Keratinocyte (primary cell): ENCODE measurements around the gene ARSK. TPM values are rescaled to one million over a fixed set of nuclear protein-coding genes. Genes with fewer than 3 reads are reported as not detected.

Experiments
- DNase-seq: peaks from one replicate; pipeline ENCODE4 v3.0.0-alpha.2; 2011; ENCODE audit warnings: low read depth, missing footprints, low spot score
- FAIRE-seq: peaks from 2 replicates; lab custom pipeline; 2011; peaks lifted over from hg19 to GRCh38; lab: Jason Lieb, UNC
- H2AFZ ChIP-seq: 2 replicates; pipeline ENCODE4 v1.6.0; 2012; ENCODE audit warnings: low read length, control low read depth, inconsistent platforms; ENCODE audit not compliant: control insufficient read depth
- H3K27ac ChIP-seq: 2 replicates; pipeline ENCODE4 v1.5.1; 2011; ENCODE audit warnings: low read length; ENCODE audit not compliant: control insufficient read depth, insufficient read depth
- H3K27me3 ChIP-seq: 3 replicates; pipeline ENCODE4 v1.6.0; 2011; ENCODE audit warnings: low read length; ENCODE audit not compliant: control insufficient read depth, insufficient read depth; ENCODE audit errors: extremely low read depth
- H3K36me3 ChIP-seq, 2 experiments: 2 replicates in 1 of 2; 3 replicates in 1 of 2; pipeline ENCODE4 v1.5.1; 2011; ENCODE audit warnings: low read length in 2 of 2, mild to moderate bottlenecking in 1 of 2; ENCODE audit not compliant: control insufficient read depth in 2 of 2, insufficient read depth in 2 of 2; ENCODE audit errors: extremely low read depth in 1 of 2
- H3K4me1 ChIP-seq: 3 replicates; pipeline ENCODE4 v1.5.1; 2011; ENCODE audit warnings: low read length; ENCODE audit not compliant: control insufficient read depth, insufficient read depth; ENCODE audit errors: extremely low read depth
- H3K4me2 ChIP-seq: 3 replicates; pipeline ENCODE4 v1.6.0; 2011; ENCODE audit warnings: low read depth, low read length; ENCODE audit not compliant: control insufficient read depth, insufficient read depth; ENCODE audit errors: extremely low read depth
- H3K4me3 ChIP-seq, 3 experiments: fragments of 200-600 bp in 1 of 3; sonication (generic) in 1 of 3; 2 replicates in 2 of 3; 3 replicates in 1 of 3; pipeline ENCODE4 v1.5.1; 2011 to 2016; ENCODE audit warnings: low read length in 3 of 3, mild to moderate bottlenecking in 3 of 3, control low read depth in 2 of 3, inconsistent platforms in 1 of 3, low read depth in 1 of 3, mixed read lengths in 1 of 3, mixed run types in 1 of 3, moderate library complexity in 1 of 3; ENCODE audit not compliant: control insufficient read depth in 2 of 3, insufficient read depth in 2 of 3; ENCODE audit errors: extremely low read depth in 1 of 3
- H3K79me2 ChIP-seq: 2 replicates; pipeline ENCODE4 v1.6.0; 2012; ENCODE audit warnings: low read length; ENCODE audit not compliant: control insufficient read depth, insufficient read depth
- H3K9ac ChIP-seq: 3 replicates; pipeline ENCODE4 v1.6.0; 2011; ENCODE audit warnings: low read length; ENCODE audit not compliant: control insufficient read depth, insufficient read depth; ENCODE audit errors: extremely low read depth
- H3K9me1 ChIP-seq: 3 replicates; pipeline ENCODE4 v1.6.0; 2011; ENCODE audit warnings: low read length; ENCODE audit not compliant: control insufficient read depth, insufficient read depth; ENCODE audit errors: extremely low read depth
- H3K9me3 ChIP-seq: 2 replicates; pipeline ENCODE4 v1.5.1; 2012; ENCODE audit warnings: low read depth, low read length; ENCODE audit not compliant: control insufficient read depth
- H4K20me1 ChIP-seq: 3 replicates; pipeline ENCODE4 v1.6.0; 2011; ENCODE audit warnings: low read length; ENCODE audit not compliant: control insufficient read depth, insufficient read depth; ENCODE audit errors: extremely low read depth
- CTCF ChIP-seq, 3 experiments: IDR thresholded peaks in 1 of 3; conservative IDR thresholded peaks in 1 of 3; optimal IDR thresholded peaks in 1 of 3; 2 replicates in 2 of 3; 3 replicates in 1 of 3; pipeline versions ENCODE3 to v1.5.1; 2011; ENCODE audit warnings: low read length in 3 of 3, mild to moderate bottlenecking in 3 of 3, moderate library complexity in 2 of 3, control low read depth in 1 of 3, inconsistent platforms in 1 of 3; ENCODE audit not compliant: insufficient read depth in 2 of 3; ENCODE audit errors: extremely low read depth in 1 of 3
- EZH2 ChIP-seq: IDR thresholded peaks from one replicate; pipeline ENCODE4 v1.6.1; 2012; ENCODE audit warnings: inconsistent platforms, mild to moderate bottlenecking, low read length, moderate library complexity
- dilution Hi-C: fragments of 300-500 bp; cut with MboI; formaldehyde crosslinking; loops from one replicate; pipeline ENCODE4 v1.7.0; 2020; ENCODE audit warnings: low sequenced_read_pairs; ENCODE audit not compliant: extremely low pct_ligation_motif_present
- polyA plus RNA-seq, 5 experiments: library from polyadenylated mRNA; depleted of rRNA in 3 of 5; stranded (reverse) in 3 of 5; stranded (forward) in 1 of 5; unstranded in 1 of 5; fragments of >200 nt; gene quantifications; 1 replicate in 1 of 5; 2 replicates in 3 of 5; 3 replicates in 1 of 5; pipeline versions ENCODE4 v1.2.1 to v1.2.3, GENCODE V29; 2011 to 2012; ENCODE audit warnings: missing spikeins in 2 of 5, low read depth in 1 of 5, low replicate concordance in 1 of 5

ARSK gene
- polyA plus RNA-seq, 1 donor (not counting 4 experiments of a cell fraction or from before 2014, with no cell fraction given) = 9.3 TPM

GRCh38 chr5:95511606-95512005 is 43.3 kb upstream of the ARSK start:
- no peak for DNase-seq
- Histone ChIP-seq H2AFZ (no peak overlapping the region), H3K36me3 (peaks cover 12 to 16% of the 10 kb centered on the region in 2 experiments), H3K27ac (no peak overlapping the region), H3K9me3 (no peaks in the 10 kb centered on the region), H3K9me1 (no peaks in the 10 kb centered on the region), H3K79me2 (no peaks in the 10 kb centered on the region), H4K20me1 (no peaks in the 10 kb centered on the region), H3K4me2 (no peak overlapping the region), H3K4me3 (no peak overlapping the region), H3K27me3 (no peaks in the 10 kb centered on the region), H3K4me1 (no peaks in the 10 kb centered on the region), H3K9ac (no peak overlapping the region)
- dilution Hi-C loops = no loop called here
- TF ChIP-seq CTCF (optimal IDR thresholded peaks at IDR 0.05 in 1 of 3, IDR thresholded peaks at IDR 0.05 in 1 of 3, conservative IDR thresholded peaks at IDR 0.05 in 1 of 3; ENCODE audit: extremely low read depth in 1 of 3, insufficient read depth in 2 of 3, low read length in 3 of 3) = no peak
- no peak for TF ChIP-seq EZH2
- no peak for FAIRE-seq

GRCh38 chr5:95518417-95518816 is 36.5 kb upstream of the ARSK start:
- no peaks in the 10 kb centered on the region for H3K79me2 ChIP-seq
- H3K9ac ChIP-seq = no peak overlapping the region
- no peak overlapping the region for H3K4me2 ChIP-seq
- H3K4me1 ChIP-seq = no peaks in the 10 kb centered on the region
- H3K9me1 ChIP-seq = no peaks in the 10 kb centered on the region
- no peak overlapping the region for H3K27ac ChIP-seq
- no peak for TF ChIP-seq CTCF (optimal IDR thresholded peaks at IDR 0.05 in 1 of 3, IDR thresholded peaks at IDR 0.05 in 1 of 3, conservative IDR thresholded peaks at IDR 0.05 in 1 of 3; ENCODE audit: extremely low read depth in 1 of 3, insufficient read depth in 2 of 3, low read length in 3 of 3)
- H4K20me1 ChIP-seq = no peaks in the 10 kb centered on the region
- no peaks in the 10 kb centered on the region for H3K27me3 ChIP-seq
- DNase-seq (no peak), FAIRE-seq (no peak)
- peaks cover 9 to 14% of the 10 kb centered on the region in 2 experiments for H3K36me3 ChIP-seq
- no peaks in the 10 kb centered on the region for H3K9me3 ChIP-seq
- H2AFZ ChIP-seq = no peak overlapping the region
- H3K4me3 ChIP-seq = no peak overlapping the region
- dilution Hi-C loops = no loop called here
